Activated naive CD4-positive, alpha-beta T cell treated with anti-CD3 and anti-CD28 coated beads, Interleukin-2, amount 50 U/mL, for 16 hours (primary cell): ENCODE measurements around the gene GLS.

Experiments
- DNase-seq: peaks from one replicate; pipeline ENCODE4 v3.0.0-alpha.2; 2020

Gene GLS

DNA sequence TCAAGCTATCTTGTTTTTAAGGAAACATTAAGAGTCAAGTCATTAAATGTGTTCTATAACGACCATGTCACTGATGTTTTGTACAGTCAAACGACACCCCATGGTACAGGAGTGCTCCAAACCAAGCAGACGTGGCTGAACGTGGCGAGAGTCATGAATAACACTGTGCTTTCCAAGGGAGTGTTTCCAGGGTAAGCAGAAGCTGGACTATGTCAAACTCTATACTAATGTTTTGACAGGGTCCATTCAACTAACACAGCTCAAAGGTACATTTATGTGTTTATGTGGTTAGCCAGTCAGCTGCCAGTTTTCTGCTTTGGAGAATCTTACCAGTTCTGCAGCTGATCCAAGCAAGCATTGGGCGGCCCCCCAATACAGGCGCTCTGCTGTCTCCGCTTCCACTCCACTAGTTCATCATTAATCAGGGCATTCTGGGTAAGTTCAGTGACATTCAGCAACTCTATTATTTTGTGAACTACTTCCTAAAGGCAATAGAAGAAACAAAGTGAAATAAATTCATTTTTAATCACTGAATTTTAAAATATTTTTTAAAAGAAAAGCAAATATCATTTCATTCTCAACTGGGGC, 117.0 kb downstream of the GLS start:
- no peak for DNase-seq

DNA sequence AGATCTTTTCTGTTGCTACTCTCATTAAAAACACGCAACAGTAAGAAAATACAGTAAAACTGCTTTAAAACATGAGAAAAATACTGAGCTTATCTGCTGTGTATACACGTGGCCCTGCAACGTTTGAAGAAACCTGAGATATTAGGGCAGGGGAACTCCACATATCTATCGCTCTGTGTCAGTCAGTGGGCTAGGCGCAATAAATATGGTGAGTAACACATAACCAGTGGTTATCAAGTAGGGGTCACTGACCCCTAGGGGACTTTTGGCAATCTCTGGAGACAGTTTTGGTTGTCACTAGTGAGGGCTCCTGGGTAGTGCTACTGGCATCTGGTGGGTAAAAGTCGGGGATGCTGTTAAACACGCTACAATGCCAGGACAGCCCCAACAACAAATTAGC, 118.4 kb downstream of the GLS start:
- DNase-seq: no peak

GRCh38 chr2:190999949-191000665, 119.5 kb downstream of the GLS start:
- no peak for DNase-seq

GRCh38 chr2:191001032-191001431, 120.4 kb downstream of the GLS start:
- DNase-seq: no peak

GRCh38 chr2:191001624-191002023, 121.0 kb downstream of the GLS start:
- no peak for DNase-seq

DNA sequence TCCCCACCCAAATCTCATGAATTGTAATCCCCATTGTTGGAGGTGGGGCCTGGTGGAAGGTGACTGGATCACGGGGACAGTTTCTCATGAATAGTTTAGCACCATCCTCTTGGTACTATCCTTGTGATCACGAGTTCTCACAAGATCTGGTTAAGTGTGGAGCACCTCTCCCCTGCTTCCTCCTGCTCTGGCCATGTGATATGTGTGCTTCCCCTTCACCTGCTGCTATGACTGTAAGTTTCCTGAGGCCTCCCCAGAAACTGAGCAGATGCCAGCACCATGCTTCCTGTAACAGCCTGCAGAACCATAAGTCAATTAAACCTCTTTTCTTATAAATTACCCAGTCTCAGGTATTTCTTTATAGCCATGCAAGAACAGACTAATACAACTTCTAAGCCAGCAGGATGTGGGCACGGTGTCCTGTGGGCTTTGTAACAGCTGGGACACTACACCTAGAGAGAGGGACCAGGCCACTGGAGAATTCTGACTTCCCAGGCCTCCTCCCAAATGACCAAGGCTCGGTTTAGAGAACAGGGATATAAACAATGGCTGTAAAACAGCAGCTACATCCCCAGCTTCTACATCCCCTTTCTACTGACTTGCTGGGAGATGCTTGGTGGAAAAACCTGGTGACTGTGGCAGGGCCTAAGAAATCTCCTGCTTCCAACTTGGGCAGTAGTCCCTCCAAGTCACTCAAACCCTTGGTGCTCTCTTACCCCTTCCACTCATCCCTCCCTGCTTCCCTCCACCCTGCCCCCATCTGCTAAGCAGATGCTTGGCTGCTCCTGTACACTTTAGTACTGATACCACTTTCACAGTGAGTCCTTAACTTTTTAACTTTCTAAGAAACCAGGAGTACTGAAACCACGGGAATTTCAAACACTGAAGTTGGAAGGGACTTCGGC, 123.0 kb downstream of the GLS start:
- DNase-seq: no peak

DNA sequence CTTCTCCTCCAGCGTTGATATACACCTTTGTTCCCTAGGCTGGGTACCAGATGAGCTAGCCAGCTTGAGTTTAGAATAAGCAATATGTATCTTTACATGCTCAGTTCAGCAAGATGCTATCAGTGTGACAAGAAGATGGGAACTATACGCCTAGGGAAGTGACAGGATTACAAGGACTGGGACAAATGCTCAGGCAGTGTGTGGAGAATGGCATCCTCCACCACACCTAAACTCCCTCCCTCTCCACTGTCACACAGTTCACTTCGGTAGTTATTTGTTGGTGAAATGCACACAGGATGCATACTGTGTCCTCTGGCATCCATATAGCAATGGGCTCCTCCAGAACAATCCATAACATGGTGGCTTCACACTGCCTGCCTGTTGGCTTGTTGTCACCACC, 125.7 kb downstream of the GLS start:
- DNase-seq: no peak

GRCh38 chr2:191006997-191007783, 126.6 kb downstream of the GLS start:
- no peak for DNase-seq

DNA sequence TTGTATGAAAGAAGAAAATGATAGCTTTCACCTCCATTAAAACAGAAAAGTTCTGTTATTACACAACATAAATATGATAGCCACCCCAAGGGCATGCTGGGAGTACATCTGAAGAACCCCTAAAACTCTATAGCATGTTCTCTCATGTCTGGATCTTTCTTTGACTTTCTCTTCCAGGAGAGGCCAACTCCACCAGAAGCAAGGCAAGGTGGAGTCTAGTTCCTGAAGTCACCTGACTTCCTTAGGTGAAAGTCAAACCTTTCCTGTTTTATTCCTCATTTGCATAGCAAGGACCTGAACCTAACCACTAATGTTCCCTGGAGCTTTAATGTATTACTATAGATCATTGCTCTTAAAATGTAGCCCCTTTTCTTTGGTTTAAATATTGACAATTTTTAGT, 127.7 kb downstream of the GLS start:
- DNase-seq: no peak

DNA sequence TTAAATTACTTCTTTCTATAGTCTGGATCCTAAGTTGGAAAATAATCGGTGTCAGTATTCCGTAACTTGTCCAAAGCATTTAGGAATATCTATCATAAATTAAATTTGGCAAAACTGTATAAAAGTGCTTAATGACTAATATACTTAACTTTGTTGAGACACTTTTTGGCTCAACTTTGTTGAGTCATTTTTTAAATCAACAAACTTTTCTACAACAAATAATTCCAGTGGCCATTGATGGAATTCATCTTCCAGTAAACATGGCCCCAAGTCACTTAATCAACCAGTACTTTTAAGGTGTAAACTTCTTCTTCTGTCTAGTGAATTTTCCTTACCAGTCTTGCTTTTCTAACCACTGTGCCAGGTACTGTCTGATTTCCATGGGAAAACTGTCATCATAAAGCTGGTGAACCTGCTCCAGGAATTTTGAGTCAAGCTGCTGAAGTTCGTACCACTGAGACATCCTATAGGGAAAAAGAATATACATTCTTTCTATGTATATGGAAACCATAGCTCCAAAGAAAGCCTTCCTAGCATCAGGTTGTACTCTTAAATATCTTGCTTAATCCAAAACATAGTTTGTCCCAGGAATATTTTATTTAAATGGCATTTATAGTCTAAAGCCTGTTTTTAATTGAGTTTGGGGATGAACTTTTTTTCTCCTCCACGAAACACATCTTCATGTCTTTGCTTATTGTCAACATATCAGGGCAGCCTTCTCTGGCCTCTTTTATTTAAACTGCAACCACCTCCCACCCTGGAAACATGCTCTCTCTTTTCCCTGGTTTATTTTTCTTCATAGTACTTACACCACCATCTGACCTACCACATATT, 129.1 kb downstream of the GLS start:
- no peak for DNase-seq

DNA sequence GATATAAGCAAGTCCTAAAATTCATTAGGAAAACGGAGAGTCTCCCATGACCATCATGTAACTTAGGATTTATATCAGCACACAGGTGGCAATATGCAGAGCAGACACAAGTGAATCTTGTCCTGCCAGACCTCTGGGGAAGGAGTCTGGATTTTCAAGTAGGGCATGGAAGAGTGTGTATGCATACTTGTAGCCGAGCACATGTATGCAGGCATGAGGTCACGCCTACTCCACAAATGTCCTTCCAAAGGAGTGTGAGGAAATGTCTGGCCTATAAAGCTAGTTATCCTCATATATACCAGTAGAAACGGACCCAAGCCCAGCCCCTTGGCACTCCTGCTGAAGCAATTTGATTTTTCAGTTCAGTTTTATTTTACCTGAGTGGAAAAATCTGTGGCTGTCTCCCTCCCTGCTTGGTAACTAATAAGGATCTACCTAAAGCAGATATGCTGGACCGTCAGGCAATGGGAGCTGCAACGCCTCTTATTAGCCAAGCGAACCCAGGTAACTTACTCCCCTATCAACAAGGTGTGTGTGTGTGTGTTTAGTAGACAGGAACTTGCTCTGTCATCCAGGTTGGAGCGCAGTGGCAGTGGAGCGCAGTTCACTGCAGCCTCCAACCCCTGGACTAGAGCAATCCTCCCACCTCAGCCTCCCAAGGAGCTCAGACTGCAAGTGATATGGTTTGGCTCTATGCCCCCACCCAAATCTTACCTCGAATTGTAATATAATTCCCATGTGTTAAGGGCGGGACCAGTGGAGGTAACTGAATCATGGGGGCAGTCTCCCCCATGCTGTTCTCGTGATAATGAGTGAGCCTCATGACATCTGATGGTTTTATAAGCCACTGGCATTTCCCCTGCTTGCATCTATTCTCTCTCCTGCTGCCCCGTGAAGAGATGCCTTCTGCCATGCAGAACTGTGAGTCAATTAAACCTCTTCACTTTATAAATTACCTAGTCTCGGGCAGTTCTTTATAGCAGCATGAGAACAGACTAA, 130.6 kb downstream of the GLS start:
- DNase-seq: peak; percentile 21

GRCh38 chr2:191012346-191012745, 131.7 kb downstream of the GLS start:
- no peak for DNase-seq

DNA sequence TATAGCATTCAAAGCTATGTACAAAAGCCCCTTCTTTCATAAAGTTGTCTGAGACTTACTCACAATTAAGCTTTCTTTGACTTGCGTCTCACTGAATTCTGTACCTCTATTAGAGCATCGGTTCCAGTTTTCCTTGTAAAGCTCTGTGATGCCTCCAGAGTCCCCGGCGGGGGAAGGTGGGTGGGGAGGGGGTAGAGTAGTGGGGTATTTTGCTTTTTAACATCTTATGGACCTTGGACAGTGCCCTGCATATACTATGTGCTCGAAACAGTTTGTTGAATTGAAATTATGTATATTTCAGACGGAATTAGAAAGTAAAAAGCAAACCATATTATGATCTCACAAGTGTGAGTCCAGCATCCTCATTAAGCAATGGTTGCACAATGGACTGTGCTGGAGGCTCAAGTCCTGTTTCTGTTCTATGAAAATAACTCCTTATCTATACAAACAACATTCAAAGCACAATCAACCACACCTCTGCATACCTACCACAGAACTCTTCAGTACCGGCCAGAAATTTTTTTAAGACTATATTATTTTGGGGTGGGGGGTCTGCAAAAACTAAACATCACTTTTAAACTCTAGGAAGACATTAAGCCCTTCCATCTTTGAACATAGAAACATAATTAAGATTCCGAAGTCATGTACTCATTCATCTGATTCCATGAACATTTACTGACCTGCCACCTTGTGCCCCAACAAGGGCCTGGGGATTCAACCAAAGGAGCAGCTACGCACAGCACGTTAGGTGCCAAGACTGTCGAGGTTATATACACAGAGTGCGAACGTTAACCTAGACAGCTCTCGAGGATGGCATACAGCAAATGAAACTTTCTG, 132.4 kb downstream of the GLS start:
- DNase-seq: no peak

GRCh38 chr2:191013682-191013931, 133.0 kb downstream of the GLS start:
- DNase-seq: no peak

- peak; percentile 96 for DNase-seq
These were observed 133.5 kb downstream of the GLS start, which contains the start of gene STAT1 for GRCh38 chr2:191013932-191014652. Gene STAT1 (minus strand): TSS chr2:191014171. CDS start chr2:191010003, 4,168 bp downstream.

GRCh38 chr2:191014653-191015020, 134.0 kb downstream of the GLS start:
- no peak for DNase-seq
